ENCODE data around the gene SIK3.

Gene SIK3

GRCh38 chr11:116844722-116845121 lies 253.5 kb downstream of the SIK3 start:
- TF ChIP-seq, protein P1, sequence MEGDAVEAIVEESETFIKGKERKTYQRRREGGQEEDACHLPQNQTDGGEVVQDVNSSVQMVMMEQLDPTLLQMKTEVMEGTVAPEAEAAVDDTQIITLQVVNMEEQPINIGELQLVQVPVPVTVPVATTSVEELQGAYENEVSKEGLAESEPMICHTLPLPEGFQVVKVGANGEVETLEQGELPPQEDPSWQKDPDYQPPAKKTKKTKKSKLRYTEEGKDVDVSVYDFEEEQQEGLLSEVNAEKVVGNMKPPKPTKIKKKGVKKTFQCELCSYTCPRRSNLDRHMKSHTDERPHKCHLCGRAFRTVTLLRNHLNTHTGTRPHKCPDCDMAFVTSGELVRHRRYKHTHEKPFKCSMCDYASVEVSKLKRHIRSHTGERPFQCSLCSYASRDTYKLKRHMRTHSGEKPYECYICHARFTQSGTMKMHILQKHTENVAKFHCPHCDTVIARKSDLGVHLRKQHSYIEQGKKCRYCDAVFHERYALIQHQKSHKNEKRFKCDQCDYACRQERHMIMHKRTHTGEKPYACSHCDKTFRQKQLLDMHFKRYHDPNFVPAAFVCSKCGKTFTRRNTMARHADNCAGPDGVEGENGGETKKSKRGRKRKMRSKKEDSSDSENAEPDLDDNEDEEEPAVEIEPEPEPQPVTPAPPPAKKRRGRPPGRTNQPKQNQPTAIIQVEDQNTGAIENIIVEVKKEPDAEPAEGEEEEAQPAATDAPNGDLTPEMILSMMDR (IDR thresholded peaks at IDR 0.05; ENCODE audit: low read depth, low read length, missing control alignments) = no peak
- DNase-seq (ENCODE audit: extremely low read depth, low read depth) = no peak
- no peak overlapping the region for H3K4me3 ChIP-seq (replicated peaks; ENCODE audit: low read depth, low read length)

GRCh38 chr11:116843661-116844060 lies 254.6 kb downstream of the SIK3 start:
- H3K4me3 ChIP-seq (replicated peaks; ENCODE audit: low read depth, low read length) = no peak overlapping the region
- TF ChIP-seq, protein P1 (IDR thresholded peaks at IDR 0.05; ENCODE audit: low read depth, low read length, missing control alignments) = no peak
- no peak for DNase-seq (ENCODE audit: extremely low read depth, low read depth)

- no peak for DNase-seq (ENCODE audit: extremely low read depth, low read depth)
- no peak overlapping the region for H3K4me3 ChIP-seq (replicated peaks; ENCODE audit: low read depth, low read length)
- TF ChIP-seq, protein P1 (IDR thresholded peaks at IDR 0.05; ENCODE audit: low read depth, low read length, missing control alignments) = no peak
Measured at GRCh38 chr11:116842909-116843308, 255.3 kb downstream of the SIK3 start.

DNA sequence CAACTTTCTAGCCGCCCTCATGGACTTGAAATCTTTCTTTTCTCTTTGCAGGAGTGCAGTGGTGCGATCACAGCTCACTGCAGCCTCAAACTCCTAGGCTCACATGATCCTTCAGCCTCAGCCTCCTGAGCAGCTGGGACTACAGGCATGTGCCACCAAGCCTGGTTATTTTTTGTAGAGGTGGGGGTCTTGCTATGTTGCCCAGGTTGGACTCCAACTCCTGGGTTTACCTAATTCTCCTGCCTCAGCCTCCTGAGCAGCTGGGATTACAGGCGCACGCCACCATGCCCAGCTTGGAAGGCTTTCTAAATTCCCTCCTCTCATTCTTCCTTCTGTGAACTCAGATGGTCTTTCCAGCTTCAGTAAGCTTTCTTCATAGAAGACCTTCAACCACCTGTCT lies 256.1 kb downstream of the SIK3 start:
- no peak overlapping the region for H3K4me3 ChIP-seq (replicated peaks; ENCODE audit: low read depth, low read length)
- no peak for DNase-seq (ENCODE audit: extremely low read depth, low read depth)
- TF ChIP-seq, protein P1 (IDR thresholded peaks at IDR 0.05; ENCODE audit: low read depth, low read length, missing control alignments) = no peak

DNA sequence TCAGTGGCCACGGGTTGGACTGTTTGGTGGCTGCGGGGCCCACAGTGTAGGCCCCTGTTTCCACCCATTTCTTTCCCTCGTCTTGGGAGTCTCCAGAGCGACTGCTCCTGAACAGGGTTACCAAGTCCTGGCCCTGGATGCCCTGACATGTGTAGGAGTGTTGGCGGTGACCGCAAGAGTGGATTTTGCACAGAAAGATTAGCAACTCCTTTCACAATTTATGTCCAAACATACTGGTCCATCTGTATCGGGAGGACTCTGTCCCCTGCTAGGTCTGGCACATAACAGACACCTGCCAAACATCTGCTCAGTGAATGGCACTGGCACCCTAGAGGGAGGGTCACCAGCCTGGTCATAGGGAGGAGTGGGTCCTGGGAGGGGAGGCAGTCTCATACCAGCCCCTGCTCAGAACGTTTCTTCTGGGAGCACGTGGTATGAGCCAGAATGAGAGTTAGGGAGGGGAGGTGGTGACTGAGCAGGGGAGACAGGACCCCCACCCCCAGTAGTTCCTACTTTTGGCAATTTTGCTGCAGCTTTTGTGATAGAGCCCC lies 257.4 kb downstream of the SIK3 start:
- no peak overlapping the region for H3K4me3 ChIP-seq (replicated peaks; ENCODE audit: low read depth, low read length)
- no peak for DNase-seq (ENCODE audit: extremely low read depth, low read depth)
- TF ChIP-seq, protein P1 (IDR thresholded peaks at IDR 0.05; ENCODE audit: low read depth, low read length, missing control alignments) = no peak

GRCh38 chr11:116840224-116840745 lies 257.9 kb downstream of the SIK3 start:
- TF ChIP-seq, protein P1 (IDR thresholded peaks at IDR 0.05; ENCODE audit: low read depth, low read length, missing control alignments) = peak; percentile 20

More at GRCh38 chr11:116840224-116840745, 257.9 kb downstream of the SIK3 start:
- no peak overlapping the region for H3K4me3 ChIP-seq (replicated peaks; ENCODE audit: low read depth, low read length)
- no peak for DNase-seq (ENCODE audit: extremely low read depth, low read depth)

Measured in HFF-Myc (cell line).